RPMI7951 (cell line): ENCODE data around the gene RAD51. TPM values are rescaled to one million over a fixed set of nuclear protein-coding genes. Genes with fewer than 3 reads are reported as not detected.
A peak's percentile ranks its signal among the peaks of the same experiment; 100 is the strongest.

ENCODE experiments used
- DNase-seq: peaks from one replicate; pipeline ENCODE4 v3.0.0-alpha.2; 2012; ENCODE audit warnings: low read depth
- total RNA-seq: library from RNA; depleted of rRNA; stranded (reverse); fragments of >200 nt; shearing (Covaris generic); gene quantifications from 2 replicates; pipeline ENCODE4 v1.2.3, GENCODE V29; 2014

RAD51 gene
- total RNA-seq, 1 experiment from 2014 or later: 13.8 TPM

DNA sequence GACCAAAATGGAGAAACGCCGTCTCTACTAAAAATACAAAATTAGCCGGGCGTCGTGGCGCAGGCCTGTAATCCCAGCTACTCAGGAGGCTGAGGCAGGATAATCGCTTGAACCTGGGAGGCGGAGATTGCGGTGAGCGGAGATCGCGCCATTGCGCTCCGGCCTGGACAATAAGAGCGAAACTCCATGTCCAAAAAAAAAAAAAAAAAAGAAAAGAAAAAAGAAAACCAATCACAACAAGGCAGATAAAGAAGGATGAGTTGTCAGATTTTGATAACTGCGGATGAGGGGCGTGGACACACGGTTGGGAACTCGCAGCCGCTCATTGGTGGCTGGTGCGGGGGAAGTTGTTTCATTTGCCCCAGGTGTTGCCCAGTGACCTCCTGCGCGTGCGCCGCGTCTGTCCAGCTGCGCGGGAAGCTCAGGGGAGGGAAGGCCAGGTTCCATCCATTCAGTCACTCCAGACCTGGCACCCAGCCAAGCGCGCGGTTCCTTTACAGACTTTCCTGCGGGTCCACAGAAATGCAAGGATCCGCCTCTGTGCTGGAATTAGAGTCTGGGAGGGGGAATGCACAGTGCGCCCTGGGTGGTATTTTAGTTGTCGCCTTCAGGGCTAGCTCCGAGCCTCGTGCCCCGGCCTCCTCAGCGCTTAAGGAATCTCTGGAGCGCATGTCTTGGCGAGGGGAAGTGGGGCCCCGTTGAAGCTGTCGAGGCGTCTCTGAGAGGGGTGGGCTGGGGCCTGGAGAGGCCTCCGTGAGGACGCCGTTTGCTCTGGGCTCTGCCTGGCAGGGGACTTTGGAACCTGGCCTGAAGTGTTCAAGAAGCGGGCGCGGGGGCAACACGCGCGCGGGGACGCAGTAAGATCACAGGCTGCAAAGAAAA is 68.2 kb downstream of the RAD51 start:
- DNase-seq: peak; percentile 63

DNA sequence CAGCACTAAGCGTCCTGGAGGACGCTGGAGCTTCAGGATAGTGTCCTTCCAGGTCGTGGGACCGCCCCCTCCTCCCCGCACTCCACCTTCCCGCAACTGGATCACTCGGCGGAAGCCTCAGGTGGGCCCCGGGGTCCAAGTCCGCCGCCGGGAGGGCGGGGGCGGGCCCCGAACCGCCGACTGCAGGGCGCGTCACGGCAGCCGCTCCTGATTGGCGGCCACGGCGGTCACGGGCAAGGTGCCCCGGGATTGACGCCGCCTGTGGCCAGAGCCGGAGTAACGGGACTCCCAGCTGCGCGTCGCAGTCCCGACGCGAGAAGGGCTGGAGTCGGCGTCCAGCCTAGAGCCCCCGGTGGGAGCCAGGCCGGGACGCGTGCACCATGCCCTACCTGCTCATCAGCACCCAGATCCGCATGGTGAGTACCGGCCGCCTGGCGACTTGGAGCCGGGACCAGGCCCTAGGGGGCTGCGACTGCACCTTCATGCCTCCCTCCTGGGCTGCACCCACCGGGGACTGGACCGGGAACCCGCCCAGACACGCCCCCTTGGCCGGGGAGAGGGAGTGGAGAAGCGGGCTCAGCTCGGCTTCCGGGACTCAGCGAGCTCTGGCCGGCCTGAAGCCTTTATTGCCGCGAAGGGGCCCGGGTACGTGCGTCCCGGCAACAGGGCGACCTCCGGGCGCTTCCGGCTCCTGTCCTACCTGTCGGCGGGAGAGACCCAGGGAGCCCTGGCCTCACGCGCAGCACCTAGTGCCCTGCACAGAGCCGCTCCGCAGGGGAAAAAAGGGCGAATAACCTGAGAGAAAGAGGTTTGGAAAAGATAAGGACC is 69.0 kb downstream of the RAD51 start, which contains the start of gene GCHFR:
Gene GCHFR (plus strand): TSS at position 268 of the 828 bp plus-strand sequence. CDS start 113 bp downstream, at position 381.
- peak; percentile 59 for DNase-seq

DNA sequence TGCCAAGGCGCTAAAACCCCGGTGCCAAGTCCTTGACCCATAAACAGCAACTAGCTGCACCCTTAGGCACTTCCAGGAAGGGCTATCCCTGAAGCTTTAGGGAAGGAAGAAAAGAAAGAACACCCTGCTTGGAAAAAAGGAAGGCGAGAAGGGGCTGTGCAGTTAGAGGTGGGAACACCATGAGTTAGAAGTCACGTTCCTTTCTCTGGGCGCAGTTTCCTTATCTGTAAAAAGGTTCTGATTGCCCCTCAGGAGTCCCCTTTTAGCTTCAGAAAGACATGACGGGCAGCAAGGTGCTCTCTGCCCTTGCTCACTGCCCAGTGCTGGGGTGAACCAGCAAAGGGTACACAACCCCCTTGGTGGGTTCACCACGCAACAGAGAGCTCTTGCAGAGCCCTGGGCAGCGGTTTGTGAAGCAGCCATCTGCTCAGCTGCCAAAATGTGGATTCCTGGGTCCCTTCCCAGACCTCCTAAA is 69.7 kb downstream of the RAD51 start:
- no peak for DNase-seq

DNA sequence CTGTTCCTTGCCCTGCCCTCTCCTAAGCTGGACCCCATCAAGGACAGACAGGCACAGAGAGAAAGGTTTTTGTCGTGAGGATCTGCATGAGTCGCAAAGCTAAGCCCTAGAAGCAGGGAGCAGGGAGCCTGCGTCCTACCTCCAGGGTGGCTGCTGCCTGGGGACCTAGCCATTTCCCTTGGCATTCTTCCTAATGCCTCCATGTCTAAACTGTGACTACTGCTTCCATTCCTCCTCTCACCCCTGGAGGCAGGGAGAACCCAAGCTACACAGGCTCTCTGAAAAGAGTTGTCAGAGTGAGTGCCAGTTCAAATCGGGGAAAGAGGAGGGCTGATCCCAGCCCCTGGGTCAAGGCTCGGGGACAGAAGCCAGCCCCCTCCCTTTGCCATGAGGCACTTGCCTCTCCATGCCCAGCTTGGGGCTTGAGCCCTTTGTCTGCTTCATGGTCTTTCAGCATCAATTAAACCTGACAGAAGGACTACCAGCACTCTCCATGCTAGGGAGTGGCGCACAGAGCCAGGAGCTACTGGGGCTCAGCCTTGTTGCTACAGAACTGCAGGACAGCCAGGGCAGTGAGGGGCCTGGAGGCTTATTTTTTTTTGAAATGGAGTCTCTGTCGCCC is 71.3 kb downstream of the RAD51 start:
- peak; percentile 37 for DNase-seq

DNA sequence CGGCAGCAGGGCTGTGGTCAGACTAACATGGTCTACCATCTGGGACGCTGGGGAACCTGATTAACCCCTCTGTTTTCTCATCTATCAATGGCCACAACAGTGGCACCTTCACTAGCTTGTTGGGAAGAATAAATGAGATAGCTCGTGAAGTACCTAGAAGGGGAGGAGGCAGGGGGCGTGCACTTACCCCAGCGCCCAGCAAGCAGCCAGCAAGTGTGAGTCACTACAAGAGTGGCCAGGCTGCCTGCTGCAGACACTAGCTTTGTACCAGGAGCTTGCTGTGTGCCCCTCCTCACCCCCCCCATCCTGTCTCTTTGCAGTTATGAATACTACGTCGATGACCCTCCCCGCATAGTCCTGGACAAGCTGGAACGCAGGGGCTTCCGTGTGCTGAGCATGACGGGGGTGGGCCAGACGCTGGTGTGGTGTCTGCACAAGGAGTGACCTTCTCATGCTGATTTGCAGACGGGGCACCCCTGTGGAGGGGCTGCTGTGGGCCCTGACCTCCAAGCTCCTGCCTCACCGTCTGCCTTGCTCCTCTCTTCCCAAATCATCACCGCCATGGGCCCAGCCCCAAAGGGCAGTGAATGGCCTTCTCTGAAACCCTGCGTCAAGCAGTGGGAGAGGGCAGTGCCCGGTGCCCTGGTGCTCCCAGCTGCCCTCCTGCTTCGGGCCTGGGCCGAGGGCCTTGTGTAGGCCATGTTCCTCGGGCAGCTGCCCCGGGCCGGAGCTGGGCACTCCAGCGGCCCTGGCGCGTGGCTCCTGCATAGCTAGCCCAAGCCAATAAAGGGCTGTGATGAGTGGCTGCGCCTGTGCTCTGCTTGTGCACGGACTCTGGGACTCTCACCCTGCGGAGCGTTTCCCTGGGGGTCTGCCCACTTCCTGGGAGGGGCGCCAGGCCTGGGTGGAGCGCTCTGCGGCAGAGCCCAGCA is 72.2 kb downstream of the RAD51 start:
- no peak for DNase-seq

DNA sequence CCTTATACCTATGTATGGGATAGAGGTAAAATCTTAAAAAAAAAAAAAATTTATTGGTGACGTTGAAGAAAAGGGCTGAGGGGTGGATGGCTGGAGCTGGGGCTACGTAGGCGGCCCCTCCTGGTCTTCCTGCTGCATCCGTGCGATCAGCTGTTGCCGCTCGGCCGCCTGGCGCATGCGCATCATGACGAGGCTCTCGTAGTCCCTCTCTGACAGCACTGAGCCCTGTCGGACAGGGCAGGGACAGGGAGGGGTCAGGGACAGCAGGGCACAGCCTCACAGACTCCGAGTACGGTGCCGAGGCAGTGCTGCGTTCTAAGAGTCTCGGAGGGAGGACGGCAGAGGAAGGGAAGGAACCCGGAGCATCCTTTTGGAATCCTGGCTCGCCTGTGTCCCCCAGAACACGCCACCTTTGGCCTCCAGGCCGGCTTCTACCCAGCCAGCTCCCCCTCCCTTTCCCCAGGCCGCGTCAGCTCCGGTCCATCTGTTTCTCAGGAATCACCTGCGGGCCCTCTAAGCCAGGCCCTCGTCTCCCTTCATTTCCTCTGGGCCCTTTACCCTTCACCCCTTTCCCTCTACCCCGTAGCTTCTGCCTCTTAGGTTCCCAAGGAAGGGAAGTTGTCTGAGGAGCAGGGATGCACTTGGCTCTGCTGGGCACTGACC is 73.0 kb downstream of the RAD51 start:
- DNase-seq: no peak

DNA sequence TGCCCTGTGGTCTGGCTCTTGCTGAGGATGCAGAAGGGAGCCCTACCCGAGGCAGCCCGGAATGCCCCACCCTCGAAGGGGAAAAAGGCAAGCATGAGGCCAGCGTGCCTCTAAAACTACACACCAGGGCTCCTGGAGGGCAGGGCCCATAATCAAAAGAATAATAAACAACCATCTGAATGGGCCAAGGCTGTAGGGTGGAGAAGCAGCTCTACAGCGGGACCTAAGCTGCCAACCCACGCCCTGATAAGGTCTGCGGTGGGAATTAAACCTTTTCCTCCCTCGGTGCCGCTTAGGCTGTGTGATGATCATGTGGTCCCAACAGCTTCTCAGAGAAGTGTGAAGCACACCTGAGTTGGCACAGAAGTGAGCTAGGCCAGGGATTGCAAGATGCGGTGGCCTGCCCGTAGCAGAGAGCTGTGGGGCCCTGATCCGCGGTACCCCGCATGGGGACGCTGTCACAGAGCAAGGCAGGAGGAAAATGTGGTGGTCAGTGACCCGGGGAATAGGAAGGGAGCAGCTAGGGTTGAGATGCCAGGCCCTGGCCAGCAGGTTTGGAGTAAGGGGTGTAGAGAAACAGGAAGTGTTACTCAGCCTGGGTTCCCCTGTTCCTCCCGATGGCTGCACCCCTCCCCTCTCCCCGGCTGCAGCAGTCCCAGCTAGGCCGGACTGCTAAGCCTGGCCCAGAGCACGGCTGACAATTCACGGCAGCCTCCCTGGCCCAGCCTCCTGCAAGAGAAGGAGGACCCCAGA is 73.7 kb downstream of the RAD51 start:
- DNase-seq: no peak

DNA sequence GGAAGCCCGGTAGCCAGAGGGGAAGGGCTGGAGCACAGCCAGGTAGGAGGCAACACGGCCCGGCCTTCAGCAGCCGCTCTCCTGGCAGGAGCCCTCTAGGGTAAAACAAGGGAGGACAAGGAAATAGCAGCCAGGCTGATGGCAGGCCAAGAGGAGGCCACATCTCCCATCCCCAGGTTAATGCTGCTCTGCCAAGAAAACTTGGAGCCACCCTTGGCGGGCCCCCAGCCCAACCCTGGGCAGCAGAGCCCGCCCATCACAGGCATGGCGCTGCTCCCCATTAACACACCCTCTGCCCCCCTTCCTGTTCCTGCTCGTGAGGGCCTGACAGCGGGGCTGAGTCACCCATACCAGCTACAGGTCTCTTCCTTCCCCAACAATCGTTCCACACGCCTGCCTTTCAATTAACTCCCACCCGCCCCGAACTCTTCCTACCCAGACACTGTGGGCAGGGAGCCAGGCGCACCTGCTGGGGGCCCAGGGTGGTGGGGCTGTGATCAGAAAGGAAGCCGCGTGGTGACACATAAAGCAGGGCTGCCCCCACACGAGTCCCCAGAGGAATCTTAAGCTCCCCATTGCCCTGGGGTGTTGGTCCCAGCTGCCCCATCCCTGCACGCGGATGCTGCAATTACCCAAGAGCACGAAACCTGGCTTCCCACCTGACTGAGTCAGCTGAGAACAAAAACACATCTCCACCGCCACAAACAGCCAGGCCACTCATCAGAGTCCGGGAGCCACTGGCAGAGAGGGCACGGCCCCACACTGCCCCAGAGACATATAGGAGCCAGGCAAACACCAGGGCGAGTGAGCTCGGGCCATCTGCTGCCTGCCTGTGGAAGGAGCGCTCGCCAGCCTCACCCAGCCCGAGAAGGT is 74.5 kb downstream of the RAD51 start, which contains the start of gene C15orf62:
Gene C15orf62 (plus strand): TSS at position 707 of the 873 bp plus-strand sequence. CDS start 516 bp downstream, outside the sequence.
- no peak for DNase-seq

DNA sequence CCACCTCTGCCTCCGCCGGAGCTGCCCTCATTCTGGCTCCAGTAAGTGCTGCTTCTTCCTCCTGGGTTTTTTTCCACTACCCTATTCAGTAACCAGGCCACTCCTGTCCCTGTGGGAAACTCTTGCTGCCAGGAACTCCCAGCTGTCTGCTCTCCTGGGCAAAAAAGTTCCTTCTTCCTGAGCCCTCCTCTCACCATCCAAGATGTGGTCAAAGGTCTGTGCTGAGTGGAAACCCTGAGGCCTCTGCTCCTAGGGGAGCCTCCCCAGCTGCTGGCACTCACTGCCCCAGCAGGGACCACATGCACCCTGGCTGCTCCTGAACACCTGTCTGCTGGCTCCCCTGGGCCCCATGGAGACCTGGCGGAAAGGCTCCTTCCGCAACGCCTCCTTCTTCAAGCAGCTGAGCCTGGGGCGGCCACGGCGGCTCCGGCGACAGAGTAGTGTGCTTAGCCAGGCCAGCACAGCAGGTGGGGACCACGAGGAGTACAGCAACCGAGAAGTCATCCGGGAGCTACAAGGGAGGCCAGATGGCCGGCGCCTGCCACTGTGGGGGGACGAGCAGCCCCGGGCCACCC is 75.3 kb downstream of the RAD51 start:
- DNase-seq: no peak

DNA sequence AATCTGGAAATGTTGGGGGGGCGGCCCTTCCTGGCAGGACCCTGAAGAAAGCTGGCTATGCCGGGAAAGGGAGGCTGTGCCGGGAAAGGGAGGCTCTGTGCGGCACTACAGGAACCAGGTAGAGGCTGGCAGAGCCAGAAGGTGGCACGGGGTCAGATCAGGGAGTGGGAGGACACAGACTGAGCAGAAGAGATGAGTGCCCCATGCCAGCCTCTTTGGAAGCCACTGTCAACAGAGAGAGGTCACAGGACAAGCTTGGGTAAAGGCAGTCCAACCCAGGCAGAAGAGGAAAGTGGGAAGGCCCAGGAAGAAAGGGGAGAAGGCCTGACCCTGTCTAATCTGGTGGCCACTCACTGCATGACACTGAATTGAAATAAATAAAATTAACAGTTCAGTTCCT is 76.3 kb downstream of the RAD51 start:
- no peak for DNase-seq

DNA sequence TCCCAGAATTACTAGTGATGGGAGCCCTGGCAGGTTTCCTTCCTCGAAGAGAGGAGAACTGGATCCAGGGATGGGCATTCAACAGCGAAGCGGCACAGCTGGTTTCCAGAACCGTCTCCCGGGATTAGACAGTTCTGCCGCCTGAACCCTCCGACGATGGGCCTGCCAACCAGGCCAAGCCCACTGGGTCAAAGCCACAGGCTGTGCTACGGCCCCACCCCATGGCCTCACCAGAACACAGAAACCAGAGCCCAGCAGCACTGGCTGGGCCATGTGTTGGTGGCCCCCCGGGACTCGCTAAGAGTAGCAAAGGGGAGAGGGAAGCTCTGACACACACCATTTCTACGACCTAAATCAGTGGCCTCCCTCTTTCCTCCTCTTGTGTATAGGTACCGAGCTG is 77.0 kb downstream of the RAD51 start:
- DNase-seq: no peak

DNA sequence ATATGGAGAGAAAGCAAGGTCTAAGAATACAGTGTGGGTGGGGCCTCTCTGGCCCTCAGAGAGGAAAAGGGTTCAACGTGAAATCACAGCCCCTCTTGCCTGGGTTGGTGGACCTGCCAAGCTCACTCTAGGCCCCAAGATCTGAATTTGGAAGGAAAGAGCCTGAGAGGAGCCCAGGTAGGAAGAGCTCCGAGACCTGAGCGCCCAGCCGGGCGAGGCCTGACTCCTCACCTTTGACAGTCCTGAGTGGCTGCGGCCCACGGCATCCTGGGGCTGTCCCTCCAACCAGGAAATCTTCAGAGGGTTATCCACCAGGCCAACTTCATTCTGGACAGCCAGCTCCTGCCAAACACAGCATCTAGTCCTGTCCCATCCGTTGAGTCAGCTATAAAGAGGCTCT is 78.5 kb downstream of the RAD51 start:
- DNase-seq: no peak

DNA sequence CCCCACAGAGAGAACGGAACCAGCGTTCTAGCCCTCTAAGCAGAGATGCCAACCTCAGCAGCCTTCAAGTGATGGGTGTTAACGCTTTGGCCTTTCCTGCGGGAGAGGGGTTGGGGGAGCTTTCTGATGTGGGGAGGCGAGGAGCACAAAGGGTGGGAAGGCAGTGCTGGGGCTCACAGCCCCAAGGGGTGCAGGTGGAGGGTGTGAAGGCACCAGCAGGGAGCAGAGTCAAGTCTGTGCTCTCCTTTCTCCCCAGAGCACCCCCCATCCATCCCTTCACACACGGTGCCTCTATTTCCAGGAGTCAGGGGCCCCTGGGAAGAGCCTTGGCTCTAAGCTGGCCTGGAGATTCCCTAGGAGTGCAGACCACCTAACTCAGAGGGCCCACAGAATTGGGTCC is 78.9 kb downstream of the RAD51 start:
- no peak for DNase-seq

DNA sequence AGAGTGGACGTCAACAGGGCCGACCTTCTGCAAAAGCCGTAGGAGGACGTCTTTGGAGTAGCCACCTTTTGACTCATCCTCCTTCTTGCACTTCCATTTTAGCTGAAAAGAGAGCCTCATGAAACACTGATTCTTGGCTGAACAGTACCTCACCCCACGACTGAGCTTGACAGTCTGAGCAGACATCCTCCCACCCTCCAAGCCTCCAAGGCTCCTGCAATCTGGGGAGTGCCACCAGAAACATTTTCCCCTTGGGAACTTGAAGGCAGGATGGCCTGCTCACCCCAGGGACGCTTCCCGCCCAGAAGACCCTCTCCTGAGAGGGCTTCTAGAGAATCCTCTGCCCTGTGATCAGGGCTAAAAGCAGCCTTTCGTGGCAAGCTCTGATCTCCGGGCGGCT is 80.0 kb downstream of the RAD51 start:
- no peak for DNase-seq

DNA sequence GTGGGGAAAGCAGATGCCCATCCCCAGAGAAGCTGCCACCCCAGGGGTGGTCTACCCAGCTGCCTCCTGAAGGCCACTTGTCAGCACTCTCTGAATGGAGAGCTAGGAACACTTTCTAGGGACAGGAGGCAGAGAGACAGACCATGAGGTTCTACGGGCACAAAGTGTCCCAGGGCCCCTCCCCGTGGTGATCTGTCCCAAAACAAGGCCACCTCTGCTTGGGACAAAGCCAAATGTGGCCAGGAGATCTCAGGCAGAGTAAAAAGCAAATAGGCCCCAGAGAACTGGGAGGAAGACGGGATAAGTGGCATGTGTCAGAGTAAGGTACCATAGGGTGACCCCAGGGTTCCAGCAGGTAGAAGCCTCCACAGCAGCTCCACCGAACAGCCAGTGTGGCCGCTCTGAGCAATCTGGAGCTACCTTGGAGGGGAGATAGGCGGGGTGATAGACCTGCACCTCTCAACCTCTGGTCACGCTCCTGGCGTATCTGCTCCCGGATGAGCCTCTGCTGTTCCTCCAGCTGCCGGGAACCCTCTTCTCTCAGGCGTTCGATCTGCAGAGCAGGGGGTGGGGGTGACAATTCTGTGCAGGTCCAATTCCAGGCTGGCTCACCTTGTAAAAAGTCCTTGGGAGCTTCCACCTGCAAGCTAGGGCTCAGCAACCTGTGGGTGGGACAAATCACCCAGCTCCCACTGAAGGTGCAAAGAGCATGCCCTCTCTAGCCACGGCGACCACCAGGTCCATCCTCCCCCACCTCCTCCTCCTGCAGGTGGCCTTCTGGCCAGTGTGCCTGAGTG is 81.0 kb downstream of the RAD51 start:
- no peak for DNase-seq

DNA sequence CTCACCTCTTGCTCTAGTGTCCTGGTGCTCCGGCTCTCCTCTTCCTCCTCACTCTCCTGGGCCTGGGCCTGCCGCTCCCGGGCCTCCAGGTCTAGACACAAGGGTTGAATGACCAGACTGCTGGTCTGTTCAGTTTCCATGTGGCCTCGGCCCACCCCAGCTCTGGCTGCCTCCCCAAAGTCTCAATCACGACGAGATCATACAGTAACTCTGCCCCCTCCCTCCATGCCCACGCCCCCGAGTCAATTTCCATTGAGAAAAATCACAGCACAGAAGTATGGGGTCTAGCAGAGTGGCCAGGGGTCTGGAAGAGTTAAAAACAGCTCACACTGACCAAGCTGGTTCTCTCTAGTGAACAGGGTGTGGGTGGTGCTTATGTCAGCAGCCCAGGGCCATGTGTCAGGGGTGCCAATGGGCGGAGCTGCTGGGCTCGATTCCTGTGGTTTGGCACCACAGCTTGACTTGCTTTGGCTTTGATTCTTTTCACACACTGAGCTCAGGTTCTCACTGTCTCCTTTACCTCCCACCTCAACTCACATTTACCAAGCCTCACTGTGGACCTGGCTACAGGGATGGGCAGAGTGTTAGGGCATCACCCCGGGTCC is 81.7 kb downstream of the RAD51 start:
- peak; percentile 72 for DNase-seq
